ENCODE data around the gene PPARG. TPM values are rescaled to one million over a fixed set of nuclear protein-coding genes. Genes with fewer than 3 reads are reported as not detected.
"Not testable (repeated sequence)": the region's sequence is repeated elsewhere in the genome, so short reads cannot be mapped to it uniquely, and the experiment has no call there.

Gene PPARG
- total RNA-seq, 1 donor from 2014 or later = 10.1 TPM

- TF ChIP-seq, protein P1, sequence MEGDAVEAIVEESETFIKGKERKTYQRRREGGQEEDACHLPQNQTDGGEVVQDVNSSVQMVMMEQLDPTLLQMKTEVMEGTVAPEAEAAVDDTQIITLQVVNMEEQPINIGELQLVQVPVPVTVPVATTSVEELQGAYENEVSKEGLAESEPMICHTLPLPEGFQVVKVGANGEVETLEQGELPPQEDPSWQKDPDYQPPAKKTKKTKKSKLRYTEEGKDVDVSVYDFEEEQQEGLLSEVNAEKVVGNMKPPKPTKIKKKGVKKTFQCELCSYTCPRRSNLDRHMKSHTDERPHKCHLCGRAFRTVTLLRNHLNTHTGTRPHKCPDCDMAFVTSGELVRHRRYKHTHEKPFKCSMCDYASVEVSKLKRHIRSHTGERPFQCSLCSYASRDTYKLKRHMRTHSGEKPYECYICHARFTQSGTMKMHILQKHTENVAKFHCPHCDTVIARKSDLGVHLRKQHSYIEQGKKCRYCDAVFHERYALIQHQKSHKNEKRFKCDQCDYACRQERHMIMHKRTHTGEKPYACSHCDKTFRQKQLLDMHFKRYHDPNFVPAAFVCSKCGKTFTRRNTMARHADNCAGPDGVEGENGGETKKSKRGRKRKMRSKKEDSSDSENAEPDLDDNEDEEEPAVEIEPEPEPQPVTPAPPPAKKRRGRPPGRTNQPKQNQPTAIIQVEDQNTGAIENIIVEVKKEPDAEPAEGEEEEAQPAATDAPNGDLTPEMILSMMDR (IDR thresholded peaks at IDR 0.05; ENCODE audit: unreplicated experiment) = no peak
- H3K27ac Mint-ChIP-seq = no peak overlapping the region
- H3K4me1 Mint-ChIP-seq = peaks cover 32% of the 10 kb centered on the region
- no peaks in the 10 kb centered on the region for H3K9me3 Mint-ChIP-seq
- no peak overlapping the region for H3K4me3 Mint-ChIP-seq
- H3K27me3 Mint-ChIP-seq (ENCODE audit: low read depth) = no peaks in the 10 kb centered on the region
- no peaks in the 10 kb centered on the region for H3K36me3 Mint-ChIP-seq
- DNase-seq (ENCODE audit: low spot score in 2 of 2, unreplicated experiment in 2 of 2) = no peak
Measured at GRCh38 chr3:12472796-12473195, 183.9 kb downstream of the PPARG start.

GRCh38 chr3:12473511-12473910, 184.6 kb downstream of the PPARG start:
- TF ChIP-seq, protein P1 (IDR thresholded peaks at IDR 0.05; ENCODE audit: unreplicated experiment) = no peak
- H3K27me3 Mint-ChIP-seq (ENCODE audit: low read depth) = no peaks in the 10 kb centered on the region
- H3K27ac Mint-ChIP-seq = no peak overlapping the region
- DNase-seq (ENCODE audit: low spot score in 2 of 2, unreplicated experiment in 2 of 2) = no peak
- peaks cover 32% of the 10 kb centered on the region for H3K4me1 Mint-ChIP-seq
- no peaks in the 10 kb centered on the region for H3K9me3 Mint-ChIP-seq
- H3K4me3 Mint-ChIP-seq = no peak overlapping the region
- no peaks in the 10 kb centered on the region for H3K36me3 Mint-ChIP-seq

DNA sequence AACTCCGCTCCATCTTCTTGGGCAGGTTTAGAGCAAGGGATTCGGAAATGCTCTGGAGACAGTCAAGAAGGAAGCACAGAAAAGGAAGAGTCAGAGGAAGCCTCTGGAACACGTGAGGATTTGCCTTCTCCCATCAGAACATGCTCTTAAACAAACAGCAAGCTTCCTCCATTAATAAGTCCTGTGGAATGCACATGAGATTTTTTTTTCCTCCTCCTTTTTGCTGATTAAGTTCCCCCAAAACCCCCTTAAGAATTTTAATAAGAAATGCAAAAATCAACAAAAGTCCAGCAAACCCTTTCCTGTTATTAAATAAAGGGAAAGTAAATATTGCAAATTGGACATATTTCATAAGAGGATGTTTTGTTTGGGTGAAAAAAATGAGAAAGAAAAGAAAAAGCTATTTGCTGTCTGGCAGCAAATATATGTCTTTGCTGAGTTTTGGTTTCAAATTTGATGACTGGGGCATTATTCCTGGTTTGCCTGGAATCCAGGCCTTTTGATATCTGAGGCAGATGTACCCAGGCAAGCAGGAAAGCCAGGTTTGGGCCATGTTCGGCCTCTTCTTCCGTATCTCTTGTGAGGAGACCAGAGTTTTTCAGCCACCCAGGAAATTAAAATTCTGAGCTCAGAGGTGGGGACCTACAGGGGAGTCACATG, 187.5 kb downstream of the PPARG start:
- Mint-ChIP-seq H3K4me3 (no peak overlapping the region), H3K27ac (peak overlapping the region; percentile 94), H3K27me3 (ENCODE audit: low read depth) (no peaks in the 10 kb centered on the region), H3K4me1 (peaks cover 26% of the 10 kb centered on the region), H3K9me3 (no peaks in the 10 kb centered on the region), H3K36me3 (no peaks in the 10 kb centered on the region)
- DNase-seq (ENCODE audit: low spot score in 2 of 2, unreplicated experiment in 2 of 2) = no peak
- TF ChIP-seq, protein P1 (IDR thresholded peaks at IDR 0.05; ENCODE audit: unreplicated experiment) = no peak

DNA sequence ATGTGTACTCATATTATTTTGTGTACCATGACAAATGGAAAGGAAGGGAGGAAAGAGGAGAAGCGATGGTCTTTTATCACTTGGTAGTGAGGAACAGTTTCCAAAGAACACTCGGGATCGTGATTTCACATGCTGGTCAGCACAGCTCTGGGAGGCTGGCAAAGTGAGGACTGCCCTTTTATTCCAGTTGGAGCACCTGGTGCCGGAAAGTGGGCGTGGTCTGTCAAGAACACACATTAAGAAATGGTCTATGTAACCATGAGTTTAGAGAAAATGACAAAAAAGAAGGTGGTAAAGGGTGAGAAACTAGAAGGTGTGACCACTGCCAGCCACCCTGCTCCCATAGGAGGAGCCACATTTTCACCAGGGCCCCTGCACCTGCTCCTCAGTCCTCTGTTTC, 188.4 kb downstream of the PPARG start:
- TF ChIP-seq, protein P1 (IDR thresholded peaks at IDR 0.05; ENCODE audit: unreplicated experiment) = no peak
- Mint-ChIP-seq H3K36me3 (no peaks in the 10 kb centered on the region), H3K27ac (no peak overlapping the region), H3K27me3 (ENCODE audit: low read depth) (no peaks in the 10 kb centered on the region), H3K4me3 (no peak overlapping the region), H3K9me3 (no peaks in the 10 kb centered on the region), H3K4me1 (peaks cover 24% of the 10 kb centered on the region)
- DNase-seq (ENCODE audit: low spot score in 2 of 2, unreplicated experiment in 2 of 2) = no peak

- no peaks in the 10 kb centered on the region for H3K36me3 Mint-ChIP-seq
- H3K27ac Mint-ChIP-seq = no peak overlapping the region
- no peak overlapping the region for H3K4me3 Mint-ChIP-seq
- H3K4me1 Mint-ChIP-seq = peaks cover 24% of the 10 kb centered on the region
- H3K9me3 Mint-ChIP-seq = no peaks in the 10 kb centered on the region
- no peaks in the 10 kb centered on the region for H3K27me3 Mint-ChIP-seq (ENCODE audit: low read depth)
- no peak for DNase-seq (ENCODE audit: low spot score in 2 of 2, unreplicated experiment in 2 of 2)
- TF ChIP-seq, protein P1 (IDR thresholded peaks at IDR 0.05; ENCODE audit: unreplicated experiment) = no peak
Measured at GRCh38 chr3:12478326-12478725, 189.5 kb downstream of the PPARG start.

DNA sequence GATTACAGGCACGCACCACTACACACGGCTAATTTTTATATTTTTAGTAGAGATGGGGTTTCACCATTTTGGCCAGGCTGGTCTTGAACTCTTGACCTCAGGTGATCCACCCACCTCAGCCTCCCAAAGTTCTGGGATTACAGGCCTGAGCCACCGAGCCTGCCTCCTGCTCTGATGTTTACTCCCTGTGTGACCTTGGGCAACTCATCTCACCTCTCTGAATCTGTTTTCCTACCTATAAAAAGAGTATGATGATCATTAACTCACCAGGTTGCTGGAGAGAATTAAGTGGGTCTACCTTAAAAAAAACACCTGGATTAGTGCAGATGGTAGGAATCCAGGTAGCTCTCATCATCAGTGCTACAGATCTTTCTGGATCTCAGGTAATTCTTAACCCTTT, 190.3 kb downstream of the PPARG start:
- peaks cover 33% of the 10 kb centered on the region for H3K4me1 Mint-ChIP-seq
- H3K9me3 Mint-ChIP-seq; H3K36me3 Mint-ChIP-seq; H3K27ac Mint-ChIP-seq; H3K4me3 Mint-ChIP-seq; H3K27me3 Mint-ChIP-seq (ENCODE audit: low read depth); DNase-seq (ENCODE audit: low spot score in 2 of 2, unreplicated experiment in 2 of 2): not testable (repeated sequence)

Data from mesothelial cell of epicardium (in vitro differentiated cells).